Activated CD8-positive, alpha-beta T cell treated with anti-CD3 and anti-CD28 coated beads, Interleukin-2, amount 10 ng/mL, durations not matched to agents 7 days and 5 days (primary cell): Measurements from ENCODE around the gene PMM1. TPM values are rescaled to one million over a fixed set of nuclear protein-coding genes. Genes with fewer than 3 reads are reported as not detected.
"Not testable (repeated sequence)": the region's sequence is repeated elsewhere in the genome, so short reads cannot be mapped to it uniquely, and the experiment has no call there.

Source experiments
- ATAC-seq: fragments of 150-1000 bp; cut with Tn5 transposase; one replicate; pipeline ENCODE4 v1.10.0; 2021; ENCODE audit warnings: moderate library complexity
- CTCF ChIA-PET: fragments of 350-600 bp; sonication (Branson Sonifier 250); formaldehyde crosslinking; loops from one replicate; lab custom pipeline; 2021; ENCODE audit warnings: antibody characterized with exemption; lab: Charles Lee
- POLR2A ChIA-PET: fragments of 350-600 bp; sonication (Branson Sonifier 250); formaldehyde crosslinking; loops from one replicate; lab custom pipeline; 2021; ENCODE audit warnings: antibody characterized with exemption; lab: Charles Lee
- DNase-seq: peaks from one replicate; pipeline ENCODE4 v3.0.0-alpha.2; 2020
- H3K27ac Mint-ChIP-seq: one replicate; pipeline ENCODE4 v1.8.0; 2021; ENCODE audit warnings: mild to moderate bottlenecking, mixed read lengths
- H3K27me3 Mint-ChIP-seq: one replicate; pipeline ENCODE4 v1.8.0; 2021; ENCODE audit warnings: low read depth, mixed read lengths
- H3K36me3 Mint-ChIP-seq: one replicate; pipeline ENCODE4 v1.8.0; 2021; ENCODE audit warnings: low read depth, mixed read lengths
- H3K4me1 Mint-ChIP-seq: one replicate; pipeline ENCODE4 v1.8.0; 2021; ENCODE audit warnings: low read depth, mixed read lengths
- H3K4me3 Mint-ChIP-seq: one replicate; pipeline ENCODE4 v1.8.0; 2021; ENCODE audit warnings: mild to moderate bottlenecking, mixed read lengths
- H3K9me3 Mint-ChIP-seq: one replicate; pipeline ENCODE4 v1.8.0; 2022; ENCODE audit warnings: mixed read lengths; ENCODE audit not compliant: insufficient read depth
- total RNA-seq, 2 experiments: library from RNA; stranded (reverse); gene quantifications; one replicate each; pipeline ENCODE4 v1.2.3, GENCODE V29; 2021

Gene PMM1
- total RNA-seq: 10 to 100 TPM; 37.5 to 38.2 TPM

DNA sequence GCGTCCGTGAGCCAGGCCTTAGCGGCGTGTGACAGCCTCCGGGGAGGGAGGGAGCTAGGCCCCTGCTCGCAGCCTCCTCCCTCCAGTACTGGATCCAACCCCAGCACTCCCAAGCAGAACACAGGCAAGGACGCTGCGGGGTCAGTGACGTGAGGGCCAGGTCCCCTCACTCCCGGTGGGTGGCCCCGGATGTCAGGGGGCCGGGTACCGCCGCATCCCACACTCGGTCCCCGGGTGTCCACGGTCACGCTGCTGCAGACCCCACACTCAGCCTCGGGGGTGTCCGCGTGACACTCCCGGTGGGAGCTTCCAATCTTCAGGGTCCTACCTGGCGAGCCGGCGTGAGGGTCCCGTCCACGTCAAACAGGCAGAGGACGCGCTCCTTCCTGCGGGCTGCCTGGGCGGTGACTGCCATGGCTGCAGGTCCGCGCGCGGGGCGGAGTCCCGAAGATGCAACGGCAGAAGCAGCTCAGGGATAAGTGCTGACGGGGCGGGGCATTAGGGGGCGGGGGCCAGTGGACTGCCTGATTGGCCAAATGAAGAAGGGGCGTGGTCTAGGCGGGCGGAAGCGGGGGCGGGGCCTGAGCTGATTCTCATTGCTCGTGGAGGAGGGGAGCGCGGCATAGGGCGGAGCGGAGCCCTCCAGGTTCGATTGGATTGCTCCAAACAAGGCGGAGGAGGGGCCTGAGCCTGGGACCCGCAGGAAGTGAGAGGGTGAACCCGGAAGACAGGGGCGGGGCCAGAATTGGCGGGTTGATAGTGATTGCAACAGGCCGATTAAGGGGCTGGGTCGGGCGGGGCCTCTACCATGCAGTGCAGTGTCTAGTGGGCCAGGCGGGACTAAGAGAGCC is at the start of gene PMM1:
Gene PMM1 (minus strand): TSS at position 450 of the 851 bp plus-strand sequence. CDS start 35 bp downstream, at position 415.
- Mint-ChIP-seq H3K27ac (peak within 1 kb of the TSS; percentile 96), H3K4me1 (peaks cover 20% of the 10 kb centered on the region), H3K9me3 (no peaks in the 10 kb centered on the region), H3K27me3 (no peaks in the 10 kb centered on the region), H3K4me3 (peak within 1 kb of the TSS; percentile 94), H3K36me3 (peaks cover 2% of the 10 kb centered on the region)
- ChIA-PET POLR2A (interaction anchor here (0.6 to 3.1 kb wide), 27 partner anchors 8 to 359 kb away, joined by 3 to 44 read pairs (median 4); partner anchors contain the start of genes ACO2, DESI1, PHF5A and POLR3H), CTCF (interaction anchor here (0.9 to 2.6 kb wide), 12 partner anchors 10 to 336 kb away, joined by 3 to 14 read pairs (median 4); partner anchors contain the start of gene POLR3H)
- DNase-seq (peak; percentile 100), ATAC-seq (peak; percentile 98)

DNA sequence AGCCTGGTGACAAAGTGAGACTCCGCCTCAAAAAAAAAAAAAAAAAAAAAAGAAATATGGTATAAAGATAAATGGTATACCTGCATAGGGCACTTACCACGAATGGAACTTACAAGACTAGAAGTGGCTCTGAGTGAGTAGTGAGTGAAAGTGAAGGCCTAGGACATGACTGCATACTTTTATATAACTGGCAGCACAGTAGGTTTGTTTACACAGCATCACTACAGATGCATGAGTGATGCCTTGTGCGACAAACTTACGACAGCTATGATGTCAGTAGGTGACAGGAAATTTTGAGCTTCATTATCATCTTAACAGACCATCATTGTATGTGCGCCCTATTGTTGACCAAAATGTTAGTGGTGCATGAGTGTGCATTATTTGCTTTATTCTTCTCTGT is 49.1 kb upstream of the PMM1 start:
- peaks cover 63% of the 10 kb centered on the region for H3K36me3 Mint-ChIP-seq
- H3K9me3 Mint-ChIP-seq: no peaks in the 10 kb centered on the region
- H3K4me3 Mint-ChIP-seq: no peak overlapping the region
- CTCF ChIA-PET: interaction anchor here (1.6 kb wide), 1 partner anchor 28 kb away, joined by 7 read pairs; no protein-coding TSS in a partner anchor
- H3K27ac Mint-ChIP-seq: no peak overlapping the region
- DNase-seq (no peak), ATAC-seq (no peak)
- POLR2A ChIA-PET: no interaction called here
- H3K4me1 Mint-ChIP-seq: no peaks in the 10 kb centered on the region
- H3K27me3 Mint-ChIP-seq: no peaks in the 10 kb centered on the region

GRCh38 chr22:41638124-41638523 is 48.5 kb upstream of the PMM1 start:
- H3K9me3 Mint-ChIP-seq: no peaks in the 10 kb centered on the region
- ATAC-seq (no peak), DNase-seq (no peak)
- H3K4me3 Mint-ChIP-seq: no peak overlapping the region
- no peaks in the 10 kb centered on the region for H3K27me3 Mint-ChIP-seq
- POLR2A ChIA-PET: no interaction called here
- CTCF ChIA-PET: no interaction called here
- H3K27ac Mint-ChIP-seq: no peak overlapping the region
- peaks cover 63% of the 10 kb centered on the region for H3K36me3 Mint-ChIP-seq
- no peaks in the 10 kb centered on the region for H3K4me1 Mint-ChIP-seq

DNA sequence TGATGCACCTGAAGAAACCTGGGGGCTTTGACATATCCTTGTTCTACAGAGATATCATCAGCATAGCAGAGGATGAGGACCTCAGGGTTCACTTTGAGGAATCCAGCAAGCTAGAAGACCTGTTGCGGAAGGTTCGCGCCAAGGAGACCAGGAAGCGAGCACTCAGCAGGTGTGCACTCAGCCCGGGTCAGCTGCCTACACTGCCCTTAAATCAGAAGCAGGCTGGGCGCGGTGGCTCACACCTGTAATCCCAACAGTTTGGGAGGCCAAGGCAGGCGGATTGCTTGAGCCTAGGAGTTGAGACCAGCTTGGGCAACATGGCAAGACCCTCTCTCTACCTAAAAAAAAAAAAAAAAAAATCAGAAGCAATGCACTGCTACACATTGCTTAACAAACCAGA is 48.0 kb upstream of the PMM1 start:
- CTCF ChIA-PET: interaction anchor here (0.7 kb wide), 1 partner anchor 29 kb away, joined by 5 read pairs; no protein-coding TSS in a partner anchor
- DNase-seq, H3K4me1 Mint-ChIP-seq, H3K27ac Mint-ChIP-seq, H3K27me3 Mint-ChIP-seq, POLR2A ChIA-PET, H3K4me3 Mint-ChIP-seq, H3K9me3 Mint-ChIP-seq, ATAC-seq: not testable (repeated sequence)
- H3K36me3 Mint-ChIP-seq: peaks cover 59% of the 10 kb centered on the region

DNA sequence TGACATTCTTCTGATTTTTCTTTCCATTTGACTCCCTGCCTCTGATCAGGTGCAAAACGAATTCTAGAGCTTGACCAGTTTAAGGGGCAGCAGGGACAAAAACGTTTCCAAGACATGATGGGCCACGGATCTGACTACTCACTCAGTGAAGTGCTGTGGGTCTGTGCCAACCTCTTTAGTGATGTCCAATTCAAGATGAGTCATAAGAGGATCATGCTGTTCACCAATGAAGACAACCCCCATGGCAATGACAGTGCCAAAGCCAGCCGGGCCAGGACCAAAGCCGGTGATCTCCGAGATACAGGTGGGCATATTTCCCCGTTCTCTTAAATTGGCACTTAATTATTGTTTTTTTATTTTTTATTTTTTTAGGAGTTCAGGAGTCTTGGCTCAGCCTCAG is 46.8 kb upstream of the PMM1 start:
- Mint-ChIP-seq H3K4me3 (no peak overlapping the region), H3K9me3 (no peaks in the 10 kb centered on the region), H3K27me3 (no peaks in the 10 kb centered on the region), H3K27ac (no peak overlapping the region), H3K4me1 (no peaks in the 10 kb centered on the region), H3K36me3 (peaks cover 57% of the 10 kb centered on the region)
- CTCF ChIA-PET: no interaction called here
- POLR2A ChIA-PET: interaction anchor here (0.8 kb wide), 1 partner anchor 10 kb away, joined by 3 read pairs; no protein-coding TSS in a partner anchor
- DNase-seq: no peak
- ATAC-seq: no peak

GRCh38 chr22:41634610-41635009 is 45.0 kb upstream of the PMM1 start:
- H3K27me3 Mint-ChIP-seq, DNase-seq, H3K4me3 Mint-ChIP-seq, ATAC-seq, CTCF ChIA-PET, H3K9me3 Mint-ChIP-seq, H3K4me1 Mint-ChIP-seq, H3K27ac Mint-ChIP-seq: not testable (repeated sequence)
- POLR2A ChIA-PET: interaction anchor here (0.7 kb wide), 1 partner anchor 63 kb away, joined by 3 read pairs; no protein-coding TSS in a partner anchor
- H3K36me3 Mint-ChIP-seq: peaks cover 55% of the 10 kb centered on the region

- H3K27me3 Mint-ChIP-seq, H3K9me3 Mint-ChIP-seq, CTCF ChIA-PET, H3K4me1 Mint-ChIP-seq, DNase-seq, ATAC-seq, POLR2A ChIA-PET, H3K4me3 Mint-ChIP-seq, H3K27ac Mint-ChIP-seq: not testable (repeated sequence)
- peaks cover 66% of the 10 kb centered on the region for H3K36me3 Mint-ChIP-seq
These were observed 42.0 kb upstream of the PMM1 start for GRCh38 chr22:41631615-41632014.

DNA sequence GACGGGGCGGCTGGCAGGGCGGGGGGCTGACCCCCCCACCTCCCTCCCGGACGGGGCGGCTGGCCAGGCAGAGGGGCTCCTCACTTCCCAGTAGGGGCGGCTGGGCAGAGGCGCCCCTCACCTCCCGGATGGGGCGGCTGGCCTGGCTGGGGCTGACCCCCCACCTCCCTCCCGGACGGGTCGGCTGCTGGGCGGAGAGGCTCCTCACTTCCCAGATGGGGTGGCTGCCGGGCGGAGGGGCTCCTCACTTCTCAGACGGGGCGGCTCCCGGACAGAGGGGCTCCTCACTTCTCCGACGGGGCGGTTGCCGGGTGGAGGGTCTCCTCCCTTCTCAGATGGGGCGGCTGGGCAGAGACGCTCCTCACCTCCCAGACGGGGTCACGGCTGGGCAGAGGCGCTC is 41.5 kb upstream of the PMM1 start:
- H3K27ac Mint-ChIP-seq, CTCF ChIA-PET, DNase-seq, POLR2A ChIA-PET, ATAC-seq, H3K27me3 Mint-ChIP-seq, H3K4me1 Mint-ChIP-seq, H3K4me3 Mint-ChIP-seq, H3K9me3 Mint-ChIP-seq: not testable (repeated sequence)
- H3K36me3 Mint-ChIP-seq: peaks cover 61% of the 10 kb centered on the region

DNA sequence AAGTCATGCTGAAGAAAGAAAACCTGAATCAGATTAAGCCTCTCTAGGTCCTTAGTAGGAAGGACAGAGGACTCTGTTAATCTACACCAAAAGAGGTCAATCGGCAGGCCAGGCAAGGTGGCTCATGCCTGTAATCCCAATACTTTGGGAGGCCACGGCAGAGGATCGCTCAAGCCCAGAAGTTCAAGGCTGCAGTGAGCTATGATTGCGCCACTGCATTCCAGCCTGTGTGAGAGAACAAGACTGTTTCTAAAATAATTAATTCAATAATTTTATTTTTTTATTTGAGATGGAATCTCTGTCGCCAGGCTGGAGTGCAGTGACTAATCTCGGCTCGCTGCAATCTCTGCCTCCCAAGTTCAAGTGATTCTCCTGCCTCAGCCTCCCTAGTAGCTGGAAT is 35.9 kb upstream of the PMM1 start:
- no peak overlapping the region for H3K4me3 Mint-ChIP-seq
- H3K9me3 Mint-ChIP-seq: no peaks in the 10 kb centered on the region
- CTCF ChIA-PET: interaction anchor here (1.3 to 1.6 kb wide), 3 partner anchors 28 to 99 kb away, joined by 3 read pairs; no protein-coding TSS in a partner anchor
- DNase-seq (no peak), ATAC-seq (no peak)
- no peaks in the 10 kb centered on the region for H3K27me3 Mint-ChIP-seq
- H3K27ac Mint-ChIP-seq: no peak overlapping the region
- POLR2A ChIA-PET: interaction anchor here (0.6 kb wide), 1 partner anchor 21 kb away, joined by 5 read pairs; no protein-coding TSS in a partner anchor
- peaks cover 58% of the 10 kb centered on the region for H3K36me3 Mint-ChIP-seq
- H3K4me1 Mint-ChIP-seq: peaks cover 19% of the 10 kb centered on the region

GRCh38 chr22:41621911-41622179 is 32.2 kb upstream of the PMM1 start:
- Mint-ChIP-seq H3K4me1 (peaks cover 43% of the 10 kb centered on the region), H3K9me3 (no peaks in the 10 kb centered on the region), H3K27ac (peak overlapping the region; percentile 98), H3K36me3 (peaks cover 33% of the 10 kb centered on the region), H3K4me3 (peak overlapping the region; percentile 96), H3K27me3 (no peaks in the 10 kb centered on the region)
- no peak for ATAC-seq
- ChIA-PET CTCF (interaction anchor here (1.0 to 1.7 kb wide), 4 partner anchors 24 to 45 kb away, joined by 3 to 10 read pairs (median 4); no protein-coding TSS in a partner anchor), POLR2A (interaction anchor here (0.6 to 5.2 kb wide), 13 partner anchors 12 to 505 kb away, joined by 3 to 44 read pairs (median 3); partner anchors contain the start of genes CENPM and PMM1)
- no peak for DNase-seq

DNA sequence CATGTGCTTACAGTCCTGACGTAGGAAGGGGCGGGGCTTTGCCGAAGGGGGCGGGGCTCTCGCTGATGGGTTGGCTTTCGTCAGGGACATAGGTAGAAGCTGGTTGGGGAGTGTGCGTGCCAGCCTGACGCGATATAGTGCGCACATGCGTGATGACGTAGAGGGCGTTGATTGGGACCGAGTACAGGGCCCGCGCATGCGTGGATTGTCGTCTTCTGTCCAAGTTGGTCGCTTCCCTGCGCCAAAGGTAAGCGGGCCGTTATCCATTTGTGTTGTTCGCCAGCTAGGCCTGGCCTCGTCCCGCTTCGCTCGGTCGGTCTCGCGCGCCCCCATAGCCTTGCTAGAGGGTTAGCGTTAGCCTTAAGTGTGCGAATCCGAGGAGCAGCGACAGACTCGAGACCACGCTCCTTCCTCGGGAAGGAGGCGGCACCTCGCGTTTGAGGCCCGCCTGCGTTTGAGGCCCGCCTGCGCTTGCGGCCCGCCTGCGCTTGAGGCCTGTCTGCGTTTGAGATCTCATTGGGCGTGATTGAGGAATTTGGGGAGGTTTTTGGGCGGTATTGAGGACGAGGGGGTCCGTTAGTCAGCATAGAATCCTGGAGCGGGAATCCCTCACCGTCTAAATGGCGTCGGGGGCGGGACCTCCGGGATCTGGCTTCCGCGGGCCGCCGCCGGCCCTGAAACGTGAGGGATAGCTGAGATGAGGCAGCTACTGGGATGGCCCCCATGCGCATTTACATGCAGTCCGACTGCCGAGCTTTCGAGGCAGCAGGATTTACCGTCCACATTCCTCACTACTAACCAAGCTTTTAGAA is 31.7 kb upstream of the PMM1 start, which contains the start of gene XRCC6:
Gene XRCC6 (plus strand): TSS at position 197 of the 812 bp plus-strand sequence. CDS start 710 bp downstream, outside the sequence.
- Mint-ChIP-seq H3K4me1 (peaks cover 46% of the 10 kb centered on the region), H3K9me3 (no peaks in the 10 kb centered on the region), H3K27me3 (no peaks in the 10 kb centered on the region), H3K36me3 (peaks cover 31% of the 10 kb centered on the region), H3K27ac (peak within 1 kb of the TSS; percentile 98), H3K4me3 (peak within 1 kb of the TSS; percentile 96)
- CTCF ChIA-PET: interaction anchor here (0.6 to 1.9 kb wide), 7 partner anchors 24 to 397 kb away, joined by 3 to 10 read pairs (median 3); no protein-coding TSS in a partner anchor
- DNase-seq: peak; percentile 100
- ATAC-seq: peak; percentile 92
- POLR2A ChIA-PET: interaction anchor here (0.6 to 5.2 kb wide), 18 partner anchors 12 to 504 kb away, joined by 3 to 44 read pairs (median 3); partner anchors contain the start of genes ACO2, CCDC134, CENPM and PHF5A
